Measurements from ENCODE around the gene NR6A1. TPM values are rescaled to one million over a fixed set of nuclear protein-coding genes. Genes with fewer than 3 reads are reported as not detected.

Gene NR6A1
- total RNA-seq, 2 experiments from 2014 or later = not detected

DNA sequence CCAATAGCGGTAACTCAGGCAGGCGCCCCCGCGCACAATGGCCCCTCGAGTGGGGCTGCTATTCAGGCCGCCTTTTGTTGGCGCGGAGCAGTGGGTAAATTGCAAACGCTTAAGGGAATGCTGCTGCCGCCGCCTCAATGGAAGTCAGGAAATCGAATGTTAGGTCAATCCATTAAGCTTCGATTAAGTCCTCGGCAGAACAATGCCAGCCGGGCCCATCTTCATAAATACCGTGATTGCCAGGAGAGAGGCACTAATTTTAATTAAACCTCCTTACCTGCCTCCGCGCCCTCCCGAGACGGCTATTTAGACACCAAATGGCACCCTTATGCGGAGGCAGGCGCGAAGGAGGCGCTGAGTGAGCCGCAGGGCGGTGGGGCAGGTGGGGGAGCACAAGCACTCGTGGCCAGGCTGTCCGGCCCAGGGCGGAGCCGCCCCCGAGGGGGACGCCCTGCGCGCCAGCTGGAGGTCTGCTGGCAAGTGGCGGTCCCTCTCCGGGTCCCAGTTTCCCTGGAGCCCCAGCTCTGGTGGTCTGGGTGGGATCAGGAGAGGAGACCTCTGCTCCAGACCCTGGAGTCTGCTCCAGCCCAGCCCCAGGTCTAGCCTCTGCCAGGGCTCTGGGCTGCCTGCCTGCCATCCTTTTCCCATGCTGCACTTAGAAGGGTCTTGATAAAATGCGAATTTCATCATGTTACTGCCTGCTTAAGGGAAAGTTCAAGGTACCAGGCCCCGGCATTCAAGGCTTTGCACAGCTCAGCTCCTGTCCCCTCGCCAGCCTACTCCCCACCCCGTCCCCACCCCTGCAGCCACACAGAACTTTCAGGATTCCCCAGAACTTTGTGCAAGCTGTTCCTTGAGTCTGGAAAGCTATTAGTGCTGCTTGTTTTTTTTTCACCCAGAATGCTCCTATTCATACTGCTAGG lies 283.6 kb downstream of the NR6A1 start:
- Histone ChIP-seq H3K9me3 (ENCODE audit: control insufficient read depth in 1 of 2, insufficient read depth in 1 of 2, low read length in 2 of 2) (peaks cover 0 to 4% of the 10 kb centered on the region in 2 experiments), H3K27me3 (ENCODE audit: control insufficient read depth in 1 of 2, insufficient read depth in 2 of 2, low read length in 2 of 2) (peaks cover 2 to 4% of the 10 kb centered on the region in 2 experiments), H3K4me1 (ENCODE audit: insufficient read depth, low read length) (no peaks in the 10 kb centered on the region), H3K36me3 (ENCODE audit: insufficient read depth, low read length) (no peaks in the 10 kb centered on the region), H3K4me3 (ENCODE audit: low read length) (no peak overlapping the region), H3K27ac (ENCODE audit: low read depth in 1 of 2, low read length in 2 of 2) (no peak overlapping the region)
- TF ChIP-seq, protein P1, sequence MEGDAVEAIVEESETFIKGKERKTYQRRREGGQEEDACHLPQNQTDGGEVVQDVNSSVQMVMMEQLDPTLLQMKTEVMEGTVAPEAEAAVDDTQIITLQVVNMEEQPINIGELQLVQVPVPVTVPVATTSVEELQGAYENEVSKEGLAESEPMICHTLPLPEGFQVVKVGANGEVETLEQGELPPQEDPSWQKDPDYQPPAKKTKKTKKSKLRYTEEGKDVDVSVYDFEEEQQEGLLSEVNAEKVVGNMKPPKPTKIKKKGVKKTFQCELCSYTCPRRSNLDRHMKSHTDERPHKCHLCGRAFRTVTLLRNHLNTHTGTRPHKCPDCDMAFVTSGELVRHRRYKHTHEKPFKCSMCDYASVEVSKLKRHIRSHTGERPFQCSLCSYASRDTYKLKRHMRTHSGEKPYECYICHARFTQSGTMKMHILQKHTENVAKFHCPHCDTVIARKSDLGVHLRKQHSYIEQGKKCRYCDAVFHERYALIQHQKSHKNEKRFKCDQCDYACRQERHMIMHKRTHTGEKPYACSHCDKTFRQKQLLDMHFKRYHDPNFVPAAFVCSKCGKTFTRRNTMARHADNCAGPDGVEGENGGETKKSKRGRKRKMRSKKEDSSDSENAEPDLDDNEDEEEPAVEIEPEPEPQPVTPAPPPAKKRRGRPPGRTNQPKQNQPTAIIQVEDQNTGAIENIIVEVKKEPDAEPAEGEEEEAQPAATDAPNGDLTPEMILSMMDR (IDR thresholded peaks at IDR 0.05) = no peak
- Mint-ChIP-seq H3K9me3 (no peaks in the 10 kb centered on the region), H3K27ac (no peak overlapping the region), H3K4me1 (ENCODE audit: low read depth) (no peaks in the 10 kb centered on the region), H3K27me3 (peaks cover 5% of the 10 kb centered on the region), H3K4me3 (no peak overlapping the region), H3K36me3 (ENCODE audit: low read depth) (no peaks in the 10 kb centered on the region)
- DNase-seq = no peak
- ATAC-seq (ENCODE audit: poor library complexity) = no peak
- ChIA-PET POLR2A (no interaction called here), CTCF (no interaction called here)
- intact Hi-C loops (cut with DNase I, micrococcal nuclease) = no loop called here

DNA sequence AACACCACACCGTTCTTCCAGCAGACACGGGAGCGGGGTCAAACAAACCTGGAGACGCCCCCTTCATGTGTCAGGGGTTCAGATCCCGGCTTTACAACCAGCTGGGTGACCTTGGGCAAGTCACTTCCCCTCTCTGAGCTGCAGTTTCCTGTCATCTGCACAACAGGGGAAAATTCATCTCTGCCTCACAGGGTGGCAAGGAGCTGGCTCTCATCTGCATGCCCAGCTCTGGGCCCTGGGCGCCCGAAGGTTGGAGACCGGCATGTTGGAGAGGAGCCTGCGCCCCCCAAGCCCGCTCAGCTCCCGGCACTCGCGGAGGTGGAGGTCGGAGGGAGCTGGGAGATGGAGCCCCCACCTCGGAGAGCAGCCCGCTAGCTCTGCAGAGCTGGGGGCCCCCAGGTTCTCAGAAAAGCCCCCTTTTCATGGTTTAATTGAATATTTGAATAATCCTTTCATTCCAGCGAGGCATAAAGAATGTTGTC lies 284.3 kb downstream of the NR6A1 start:
- ATAC-seq (ENCODE audit: poor library complexity) (no peak), DNase-seq (no peak)
- Histone ChIP-seq H3K9me3 (ENCODE audit: control insufficient read depth in 1 of 2, insufficient read depth in 1 of 2, low read length in 2 of 2) (peaks cover 0 to 4% of the 10 kb centered on the region in 2 experiments), H3K4me1 (ENCODE audit: insufficient read depth, low read length) (no peaks in the 10 kb centered on the region), H3K4me3 (ENCODE audit: low read length) (no peak overlapping the region), H3K36me3 (ENCODE audit: insufficient read depth, low read length) (no peaks in the 10 kb centered on the region), H3K27me3 (ENCODE audit: control insufficient read depth in 1 of 2, insufficient read depth in 2 of 2, low read length in 2 of 2) (peaks cover 2 to 4% of the 10 kb centered on the region in 2 experiments), H3K27ac (ENCODE audit: low read depth in 1 of 2, low read length in 2 of 2) (no peak overlapping the region)
- Mint-ChIP-seq H3K27me3 (peaks cover 5% of the 10 kb centered on the region), H3K9me3 (no peaks in the 10 kb centered on the region), H3K4me1 (ENCODE audit: low read depth) (no peaks in the 10 kb centered on the region), H3K4me3 (no peak overlapping the region), H3K27ac (no peak overlapping the region), H3K36me3 (ENCODE audit: low read depth) (no peaks in the 10 kb centered on the region)
- POLR2A ChIA-PET = no interaction called here
- intact Hi-C loops (cut with DNase I, micrococcal nuclease) = no loop called here
- TF ChIP-seq, protein P1 (IDR thresholded peaks at IDR 0.05) = no peak
- CTCF ChIA-PET = no interaction called here

DNA sequence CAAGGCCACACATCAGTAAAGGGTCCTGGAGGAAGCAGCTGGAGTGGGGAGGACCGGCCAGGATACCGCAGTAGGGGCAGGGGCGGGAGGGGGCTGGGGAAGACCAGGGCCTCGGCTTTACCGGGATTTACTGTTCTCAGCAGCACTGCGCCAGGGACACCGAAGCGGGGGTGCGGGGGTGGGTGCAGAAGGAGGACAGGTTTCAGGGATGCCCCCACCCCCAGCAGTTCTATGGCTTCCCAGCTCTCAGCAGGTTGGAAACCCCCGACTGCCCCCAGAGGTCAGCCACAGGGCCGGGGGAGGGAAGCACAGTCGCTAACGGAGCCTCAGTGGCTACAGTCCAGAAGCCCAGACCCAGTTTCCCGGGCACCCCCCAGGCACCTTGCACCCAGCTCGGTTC lies 285.2 kb downstream of the NR6A1 start:
- POLR2A ChIA-PET = no interaction called here
- no peaks in the 10 kb centered on the region for H3K4me1 Mint-ChIP-seq (ENCODE audit: low read depth)

More for the DNA sequence above, 285.2 kb downstream of the NR6A1 start:
- H3K9me3 ChIP-seq (ENCODE audit: control insufficient read depth in 1 of 2, insufficient read depth in 1 of 2, low read length in 2 of 2) = peaks cover 0 to 4% of the 10 kb centered on the region in 2 experiments
- H3K27ac ChIP-seq (ENCODE audit: low read depth in 1 of 2, low read length in 2 of 2) = no peak overlapping the region
- Mint-ChIP-seq H3K27me3 (peaks cover 5% of the 10 kb centered on the region), H3K9me3 (no peaks in the 10 kb centered on the region), H3K36me3 (ENCODE audit: low read depth) (no peaks in the 10 kb centered on the region), H3K27ac (no peak overlapping the region), H3K4me3 (no peak overlapping the region)
- intact Hi-C loops (cut with DNase I, micrococcal nuclease) = no loop called here
- DNase-seq (no peak), ATAC-seq (ENCODE audit: poor library complexity) (no peak)
- TF ChIP-seq, protein P1 (IDR thresholded peaks at IDR 0.05) = no peak
- CTCF ChIA-PET = no interaction called here
- H3K4me3 ChIP-seq (ENCODE audit: low read length) = no peak overlapping the region
- H3K4me1 ChIP-seq (ENCODE audit: insufficient read depth, low read length) = no peaks in the 10 kb centered on the region
- H3K27me3 ChIP-seq (ENCODE audit: control insufficient read depth in 1 of 2, insufficient read depth in 2 of 2, low read length in 2 of 2) = peaks cover 0 to 4% of the 10 kb centered on the region in 2 experiments
- no peaks in the 10 kb centered on the region for H3K36me3 ChIP-seq (ENCODE audit: insufficient read depth, low read length)
